T-helper 17 cell (primary cell): ENCODE measurements around the gene SLC44A1. TPM values are rescaled to one million over a fixed set of nuclear protein-coding genes. Genes with fewer than 3 reads are reported as not detected.

Experiments used
- ATAC-seq: fragments of 150-1000 bp; cut with Tn5 transposase; 2 replicates; pipeline ENCODE4 v1.10.0; 2021; ENCODE audit warnings: mild to moderate bottlenecking, moderate library complexity
- DNase-seq, 3 donors: peaks; one replicate each; pipeline versions ENCODE4 v3.0.0 to v3.0.0-alpha.2; 2020 to 2021
- H3K9me3 ChIP-seq: one replicate; pipeline ENCODE4 v1.7.0; 2013; ENCODE audit warnings: low read length, mild to moderate bottlenecking; ENCODE audit not compliant: control insufficient read depth, poor library complexity, severe bottlenecking
- H3K27ac Mint-ChIP-seq: one replicate; pipeline ENCODE4 v1.8.0; 2022; ENCODE audit warnings: mild to moderate bottlenecking, moderate library complexity, mixed read lengths
- H3K27me3 Mint-ChIP-seq: one replicate; pipeline ENCODE4 v1.8.0; 2022; ENCODE audit warnings: mixed read lengths
- H3K36me3 Mint-ChIP-seq: one replicate; pipeline ENCODE4 v1.8.0; 2022; ENCODE audit warnings: low read depth, mixed read lengths
- H3K4me1 Mint-ChIP-seq: one replicate; pipeline ENCODE4 v1.8.0; 2022; ENCODE audit warnings: mild to moderate bottlenecking, mixed read lengths
- H3K4me3 Mint-ChIP-seq: one replicate; pipeline ENCODE4 v1.8.0; 2022; ENCODE audit warnings: mild to moderate bottlenecking, moderate library complexity, mixed read lengths
- total RNA-seq, 4 donors: library from RNA in 2 of 4; stranded (reverse) in 2 of 4; gene quantifications; one replicate each; pipeline ENCODE4 v1.2.3 and lab custom pipeline; 2022 to 2026

The SLC44A1 gene
- total RNA-seq, 2 donors from 2014 or later = 11.8 to 14.9 TPM

DNA sequence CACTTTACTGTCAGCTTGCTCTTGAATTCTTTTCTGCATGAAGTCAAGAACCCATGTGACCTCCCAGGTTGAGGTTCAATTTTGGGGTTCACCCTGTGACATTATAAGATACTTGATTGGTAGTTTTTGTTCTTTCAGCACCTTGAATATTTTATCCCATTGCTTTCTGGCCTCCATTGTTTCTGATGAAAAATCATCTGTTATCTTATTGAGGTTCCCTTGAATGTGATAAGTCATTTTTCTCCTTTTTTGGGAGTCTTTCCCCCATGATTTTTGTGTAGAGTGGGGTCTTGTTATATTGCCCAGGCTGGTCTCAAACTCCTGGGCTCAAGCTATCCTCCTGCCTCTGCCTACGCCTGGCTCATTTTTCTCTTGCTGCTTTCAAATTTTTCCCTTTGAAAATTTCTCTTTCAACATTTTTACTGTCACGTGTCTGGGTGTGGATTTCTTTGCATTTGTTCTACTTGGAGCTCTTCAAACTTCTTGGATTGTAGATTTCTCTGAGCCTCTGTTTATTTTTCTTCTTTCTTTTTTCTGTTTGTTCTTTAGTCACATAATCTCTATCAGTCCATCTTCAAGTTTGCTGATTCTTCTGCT, 20.8 kb upstream of the SLC44A1 start:
- H3K4me1 Mint-ChIP-seq = no peaks in the 10 kb centered on the region
- ATAC-seq = no peak
- no peak overlapping the region for H3K27ac Mint-ChIP-seq
- DNase-seq = no peak
- no peak overlapping the region for H3K4me3 Mint-ChIP-seq
- H3K36me3 Mint-ChIP-seq = no peaks in the 10 kb centered on the region
- H3K9me3 ChIP-seq = peaks cover 7% of the 10 kb centered on the region
- peaks cover 8% of the 10 kb centered on the region for H3K27me3 Mint-ChIP-seq

DNA sequence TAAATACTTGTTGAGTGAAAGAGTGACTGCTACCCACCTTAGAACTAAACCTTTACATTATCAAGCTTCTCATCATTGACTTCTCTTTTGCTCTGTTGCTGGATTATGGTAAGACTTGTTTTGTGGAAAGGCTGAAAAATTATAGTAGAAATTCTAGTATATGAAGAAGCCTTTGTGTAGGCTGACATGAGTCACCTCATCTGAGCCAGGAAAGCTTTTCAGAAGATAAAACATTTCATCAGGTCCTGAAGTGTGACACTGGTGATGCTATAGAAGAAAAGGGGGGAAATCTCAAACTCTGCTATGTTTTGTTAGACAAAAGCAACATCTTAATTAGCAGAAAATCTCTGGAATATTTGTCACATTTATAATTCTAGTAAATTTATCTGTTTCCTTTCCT, 18.4 kb upstream of the SLC44A1 start:
- DNase-seq (no peak), ATAC-seq (no peak)
- H3K27me3 Mint-ChIP-seq = peaks cover 21% of the 10 kb centered on the region
- no peak overlapping the region for H3K4me3 Mint-ChIP-seq
- H3K36me3 Mint-ChIP-seq = no peaks in the 10 kb centered on the region
- no peak overlapping the region for H3K27ac Mint-ChIP-seq
- peaks cover 7% of the 10 kb centered on the region for H3K9me3 ChIP-seq
- no peaks in the 10 kb centered on the region for H3K4me1 Mint-ChIP-seq

GRCh38 chr9:105232207-105232606, 12.2 kb upstream of the SLC44A1 start:
- ATAC-seq (no peak), DNase-seq (no peak)
- H3K9me3 ChIP-seq = no peaks in the 10 kb centered on the region
- Mint-ChIP-seq H3K4me3 (no peak overlapping the region), H3K36me3 (no peaks in the 10 kb centered on the region), H3K4me1 (no peaks in the 10 kb centered on the region), H3K27me3 (peaks cover 28% of the 10 kb centered on the region), H3K27ac (no peak overlapping the region)

DNA sequence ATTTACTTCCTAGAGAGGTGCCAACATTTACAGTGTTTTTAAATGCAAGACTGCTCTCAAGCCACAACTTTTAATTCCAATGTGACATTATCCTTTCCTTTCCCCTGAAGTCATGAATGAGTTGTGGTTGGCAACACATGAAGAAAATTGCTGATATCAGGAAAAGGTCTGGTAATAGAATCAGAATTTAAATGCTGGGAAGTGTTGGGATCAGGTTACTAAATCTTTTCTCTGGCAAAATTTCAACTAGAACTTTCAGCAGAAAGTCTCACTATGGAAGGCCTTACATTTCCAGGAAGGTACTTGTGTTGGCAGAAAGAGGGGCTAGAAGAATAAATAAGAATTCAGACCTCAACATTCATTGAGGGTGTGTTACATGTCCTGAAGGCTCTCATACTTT, 10.6 kb upstream of the SLC44A1 start:
- ATAC-seq = no peak
- Mint-ChIP-seq H3K4me3 (no peak overlapping the region), H3K4me1 (no peaks in the 10 kb centered on the region), H3K27me3 (peaks cover 31% of the 10 kb centered on the region), H3K27ac (no peak overlapping the region), H3K36me3 (no peaks in the 10 kb centered on the region)
- no peaks in the 10 kb centered on the region for H3K9me3 ChIP-seq
- DNase-seq = no peak

DNA sequence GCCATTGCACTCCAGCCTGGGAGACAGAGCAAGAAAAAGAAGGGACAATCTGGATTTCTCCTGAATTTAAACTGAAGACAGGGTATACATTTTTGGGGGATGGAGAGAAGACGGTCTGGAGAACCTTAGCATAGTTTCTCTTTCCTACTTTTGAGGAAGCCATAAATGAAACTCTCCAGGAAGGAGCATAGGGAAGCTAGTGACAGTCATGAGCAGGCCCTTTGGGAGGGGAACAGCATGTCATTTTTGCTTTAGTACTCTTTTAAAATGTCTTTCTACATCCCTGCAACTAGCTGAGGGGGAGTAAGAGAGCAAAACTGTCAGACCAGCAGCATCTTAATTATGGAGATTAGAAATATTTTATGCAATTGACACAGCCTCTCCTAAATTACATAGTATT, 8.2 kb upstream of the SLC44A1 start:
- peaks cover under 1% of the 10 kb centered on the region for H3K4me1 Mint-ChIP-seq

GRCh38 chr9:105237246-105237645, 7.2 kb upstream of the SLC44A1 start:
- no peak for ATAC-seq
- Mint-ChIP-seq H3K36me3 (no peaks in the 10 kb centered on the region), H3K4me1 (peaks cover 2% of the 10 kb centered on the region), H3K27ac (no peak overlapping the region), H3K27me3 (peaks cover 47% of the 10 kb centered on the region), H3K4me3 (no peak overlapping the region)
- DNase-seq = no peak
- H3K9me3 ChIP-seq = no peaks in the 10 kb centered on the region

More for the DNA sequence above, 8.2 kb upstream of the SLC44A1 start:
- no peaks in the 10 kb centered on the region for H3K36me3 Mint-ChIP-seq
- H3K4me3 Mint-ChIP-seq = no peak overlapping the region
- DNase-seq (no peak), ATAC-seq (no peak)
- peaks cover 37% of the 10 kb centered on the region for H3K27me3 Mint-ChIP-seq
- no peaks in the 10 kb centered on the region for H3K9me3 ChIP-seq
- H3K27ac Mint-ChIP-seq = no peak overlapping the region

DNA sequence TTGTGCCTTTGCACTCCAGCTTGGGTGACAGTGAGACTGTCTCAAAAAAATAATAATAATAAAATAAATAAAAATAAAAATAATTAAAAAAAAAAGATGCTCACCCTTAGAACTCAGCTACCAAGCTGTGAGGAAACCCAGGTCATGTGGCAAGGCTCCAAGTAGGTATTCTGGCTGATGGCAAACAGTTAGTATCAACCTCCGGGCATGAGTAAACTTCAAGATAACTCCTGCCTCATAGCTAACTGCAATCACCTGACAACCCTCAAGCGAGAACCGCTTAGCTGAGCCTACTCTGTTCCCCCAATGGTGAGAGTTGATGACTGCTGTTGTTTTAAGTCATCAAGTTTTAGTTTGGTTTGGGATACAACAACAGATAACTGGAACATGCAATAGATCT, 6.1 kb upstream of the SLC44A1 start:
- peaks cover 3% of the 10 kb centered on the region for H3K4me1 Mint-ChIP-seq
- H3K9me3 ChIP-seq = no peaks in the 10 kb centered on the region

DNA sequence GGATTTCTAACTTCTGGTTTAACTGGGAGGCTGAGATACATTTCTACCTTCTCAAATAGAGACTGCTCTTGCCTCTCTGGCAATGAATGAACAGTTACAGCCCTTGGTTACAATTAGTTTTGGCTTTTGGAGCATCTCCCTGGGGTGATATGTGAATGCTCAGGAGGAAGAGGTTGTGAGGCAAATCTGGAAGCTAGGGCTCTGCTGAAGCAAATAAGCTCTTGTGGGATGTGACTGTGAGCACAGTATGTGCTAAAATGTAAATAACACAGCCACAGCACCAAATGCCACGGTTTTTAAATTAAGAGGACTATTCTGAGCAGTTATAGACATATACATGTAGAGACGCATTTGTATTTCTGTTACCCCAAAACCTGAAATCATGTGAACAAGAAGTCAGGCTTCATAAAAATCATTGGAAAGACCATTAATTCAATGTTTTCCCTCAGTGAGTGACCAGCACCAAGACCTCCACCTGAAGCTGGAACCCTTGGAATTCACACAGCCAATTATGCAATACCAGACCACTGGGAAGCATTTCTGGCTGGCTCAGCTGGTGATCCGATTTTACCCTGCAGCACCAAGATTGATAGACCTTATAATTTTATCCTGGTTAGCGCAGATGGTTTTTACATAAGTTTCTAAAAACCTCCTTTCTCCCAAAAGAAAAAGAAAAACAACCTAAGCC, 3.0 kb upstream of the SLC44A1 start:
- peaks cover 19% of the 10 kb centered on the region for H3K4me1 Mint-ChIP-seq
- no peak overlapping the region for H3K27ac Mint-ChIP-seq
- ATAC-seq (no peak), DNase-seq (no peak)
- H3K27me3 Mint-ChIP-seq = peaks cover 35% of the 10 kb centered on the region
- H3K9me3 ChIP-seq = no peaks in the 10 kb centered on the region
- no peaks in the 10 kb centered on the region for H3K36me3 Mint-ChIP-seq
- H3K4me3 Mint-ChIP-seq = no peak overlapping the region

More for the DNA sequence above, 6.1 kb upstream of the SLC44A1 start:
- Mint-ChIP-seq H3K36me3 (no peaks in the 10 kb centered on the region), H3K4me3 (no peak overlapping the region), H3K27me3 (peaks cover 49% of the 10 kb centered on the region), H3K27ac (no peak overlapping the region)
- DNase-seq = no peak
- ATAC-seq = no peak

GRCh38 chr9:105242062-105242461, 2.4 kb upstream of the SLC44A1 start:
- H3K4me3 Mint-ChIP-seq = no peak overlapping the region
- H3K9me3 ChIP-seq = no peaks in the 10 kb centered on the region
- H3K4me1 Mint-ChIP-seq = peaks cover 19% of the 10 kb centered on the region
- peaks cover 35% of the 10 kb centered on the region for H3K27me3 Mint-ChIP-seq
- H3K36me3 Mint-ChIP-seq = no peaks in the 10 kb centered on the region
- H3K27ac Mint-ChIP-seq = no peak overlapping the region
- no peak for DNase-seq
- ATAC-seq = no peak

DNA sequence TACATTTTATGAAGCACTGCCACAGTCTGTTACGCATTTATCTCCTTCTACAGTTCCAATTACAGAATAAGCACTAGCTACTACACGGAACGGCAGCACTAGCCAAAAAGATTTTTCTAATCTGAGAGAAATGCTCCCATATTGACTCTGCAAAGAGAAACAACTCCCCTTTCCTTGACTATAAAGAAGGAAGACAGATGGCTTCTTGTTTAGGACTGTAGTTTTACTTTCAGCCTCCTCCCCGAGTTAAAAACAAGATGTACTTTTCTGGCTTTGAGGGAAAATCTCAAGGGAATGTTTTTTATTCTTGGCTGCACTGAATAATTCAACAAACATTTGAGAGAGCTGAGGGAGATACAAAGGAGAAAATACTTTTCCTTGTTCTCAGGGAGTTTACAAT, 1.9 kb upstream of the SLC44A1 start:
- H3K9me3 ChIP-seq = no peaks in the 10 kb centered on the region
- ATAC-seq (no peak), DNase-seq (no peak)
- H3K27ac Mint-ChIP-seq = no peak overlapping the region
- H3K36me3 Mint-ChIP-seq = no peaks in the 10 kb centered on the region
- H3K4me1 Mint-ChIP-seq = peaks cover 19% of the 10 kb centered on the region
- peaks cover 30% of the 10 kb centered on the region for H3K27me3 Mint-ChIP-seq
- no peak overlapping the region for H3K4me3 Mint-ChIP-seq

DNA sequence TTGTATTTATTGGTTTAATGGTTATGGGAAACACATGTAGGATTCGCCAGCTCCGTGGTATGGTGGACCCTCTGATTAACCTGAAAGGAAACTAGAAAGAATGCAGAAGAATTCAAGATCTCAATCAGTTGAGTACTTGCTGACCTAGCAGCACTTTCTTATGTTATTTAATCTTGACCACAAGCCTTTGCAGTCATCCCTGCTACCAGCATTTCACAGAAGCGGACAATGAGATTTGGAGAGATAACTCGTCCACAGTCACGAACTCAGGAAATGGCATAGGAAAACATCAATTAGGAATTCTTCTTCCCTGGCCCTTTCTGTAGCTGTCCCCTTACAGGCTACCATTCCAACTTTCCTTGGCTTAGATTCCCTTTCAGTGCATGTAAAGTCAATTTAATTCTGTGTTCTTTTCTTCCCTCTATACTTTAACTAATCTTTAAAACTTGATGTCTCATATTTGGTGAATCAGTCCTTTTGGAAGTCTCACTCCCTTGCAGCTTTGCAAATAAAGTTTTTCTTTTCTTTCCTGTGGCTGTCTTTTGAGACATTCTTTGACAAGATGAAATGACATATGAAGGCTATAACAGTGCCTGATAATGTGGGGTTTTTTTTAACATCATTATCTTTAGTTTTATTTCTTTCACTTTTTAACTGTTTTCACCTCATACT, 1.3 kb upstream of the SLC44A1 start:
- Mint-ChIP-seq H3K4me3 (peak overlapping the region; percentile 25), H3K27me3 (peaks cover 30% of the 10 kb centered on the region), H3K27ac (peak overlapping the region; percentile 86)

DNA sequence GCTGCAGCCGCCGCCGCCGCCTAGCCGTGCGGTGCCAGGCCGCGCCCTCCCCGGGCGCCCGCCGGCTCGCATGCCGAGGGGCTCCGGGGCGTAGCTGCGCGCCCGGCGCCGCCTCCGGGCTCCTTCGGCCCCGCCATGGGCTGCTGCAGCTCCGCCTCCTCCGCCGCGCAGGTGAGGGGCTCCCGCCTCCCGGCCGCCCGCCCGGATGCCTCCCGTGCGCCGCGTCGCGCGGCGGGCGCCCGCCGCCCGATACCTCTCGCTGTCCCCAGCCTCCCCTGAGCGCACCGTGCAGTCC, 230 bp downstream of the SLC44A1 start:
- Mint-ChIP-seq H3K27me3 (peaks cover 22% of the 10 kb centered on the region), H3K4me3 (peak overlapping the region; percentile 95), H3K4me1 (peaks cover 21% of the 10 kb centered on the region), H3K36me3 (no peaks in the 10 kb centered on the region), H3K27ac (peak overlapping the region; percentile 92)
- H3K9me3 ChIP-seq = no peaks in the 10 kb centered on the region
- no peak for DNase-seq
- no peak for ATAC-seq

More for the DNA sequence above, 1.3 kb upstream of the SLC44A1 start:
- no peak for DNase-seq
- H3K36me3 Mint-ChIP-seq = no peaks in the 10 kb centered on the region
- no peaks in the 10 kb centered on the region for H3K9me3 ChIP-seq
- H3K4me1 Mint-ChIP-seq = peaks cover 21% of the 10 kb centered on the region
- ATAC-seq = no peak

DNA sequence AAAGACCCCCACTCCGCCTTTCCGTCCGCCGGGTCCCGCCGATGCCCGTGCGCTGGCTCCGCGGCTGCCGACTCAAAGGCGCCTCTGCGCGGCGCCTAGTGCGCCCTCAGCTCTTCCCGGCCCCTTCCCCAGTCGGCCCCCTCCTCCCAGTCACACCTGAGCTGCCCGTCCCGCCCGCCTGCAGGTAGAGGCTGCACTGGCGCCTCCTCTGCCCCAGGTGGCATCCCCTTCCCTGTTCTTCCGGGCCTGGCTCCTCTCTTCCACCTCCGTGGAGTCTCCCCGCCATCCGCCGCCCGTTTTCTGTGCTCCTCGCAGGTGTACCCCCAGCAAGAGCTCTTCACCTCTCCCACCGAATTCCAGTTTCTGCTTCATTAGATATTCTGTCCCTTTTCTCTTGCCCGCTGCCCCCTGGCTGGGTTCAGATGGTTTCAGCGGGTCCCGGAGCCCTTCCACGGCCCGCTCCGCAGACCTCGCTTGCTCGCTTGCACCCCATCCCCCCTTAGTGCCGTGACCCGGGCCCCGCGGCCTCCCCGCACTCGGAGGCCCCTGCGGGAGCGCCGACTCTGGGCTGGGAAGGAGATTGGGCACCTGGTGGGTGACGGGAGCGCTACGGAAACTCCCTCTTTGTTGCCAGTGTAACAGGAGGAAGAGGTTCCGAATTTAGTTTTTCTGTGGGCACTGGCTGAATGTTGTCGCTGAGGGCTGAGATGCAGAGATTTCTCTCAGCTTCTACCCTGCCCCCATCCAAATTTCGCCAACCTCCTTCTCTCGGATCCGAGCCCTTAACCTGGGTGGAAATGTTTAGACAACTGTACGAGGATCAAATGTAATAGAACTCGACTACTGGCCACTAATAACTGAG, 809 bp downstream of the SLC44A1 start:
- ATAC-seq (peak; percentile 41), DNase-seq (peak; percentile 44 to 47 (median 46))
- H3K27ac Mint-ChIP-seq = peak overlapping the region; percentile 92
- no peaks in the 10 kb centered on the region for H3K9me3 ChIP-seq
- peaks cover 20% of the 10 kb centered on the region for H3K27me3 Mint-ChIP-seq
- H3K36me3 Mint-ChIP-seq = no peaks in the 10 kb centered on the region
- peaks cover 21% of the 10 kb centered on the region for H3K4me1 Mint-ChIP-seq
- H3K4me3 Mint-ChIP-seq = peak overlapping the region; percentile 95
